DND-41 (cell line): ENCODE data around the gene CDC16.

Source experiments
- CTCF ChIP-seq: IDR thresholded peaks from 2 replicates; pipeline ENCODE4 v1.5.1; 2012; ENCODE audit warnings: borderline replicate concordance, low read length, moderate library complexity, mild to moderate bottlenecking; ENCODE audit not compliant: poor library complexity, severe bottlenecking; ENCODE audit errors: extremely low read depth
- EZH2 ChIP-seq: IDR thresholded peaks from 3 replicates; pipeline ENCODE4 v1.6.1; 2012; ENCODE audit warnings: borderline replicate concordance, low read depth, mild to moderate bottlenecking, moderate library complexity, low read length, inconsistent platforms; ENCODE audit not compliant: severe bottlenecking

- TF ChIP-seq CTCF (no peak), EZH2 (no peak)
Measured at GRCh38 chr13:114269281-114269770, 34.6 kb downstream of the CDC16 start.
